ENCODE data around the gene DGKG.

Gene DGKG

GRCh38 chr3:186366206-186366605, 4.2 kb upstream of the DGKG start:
- FAIRE-seq = no peak

DNA sequence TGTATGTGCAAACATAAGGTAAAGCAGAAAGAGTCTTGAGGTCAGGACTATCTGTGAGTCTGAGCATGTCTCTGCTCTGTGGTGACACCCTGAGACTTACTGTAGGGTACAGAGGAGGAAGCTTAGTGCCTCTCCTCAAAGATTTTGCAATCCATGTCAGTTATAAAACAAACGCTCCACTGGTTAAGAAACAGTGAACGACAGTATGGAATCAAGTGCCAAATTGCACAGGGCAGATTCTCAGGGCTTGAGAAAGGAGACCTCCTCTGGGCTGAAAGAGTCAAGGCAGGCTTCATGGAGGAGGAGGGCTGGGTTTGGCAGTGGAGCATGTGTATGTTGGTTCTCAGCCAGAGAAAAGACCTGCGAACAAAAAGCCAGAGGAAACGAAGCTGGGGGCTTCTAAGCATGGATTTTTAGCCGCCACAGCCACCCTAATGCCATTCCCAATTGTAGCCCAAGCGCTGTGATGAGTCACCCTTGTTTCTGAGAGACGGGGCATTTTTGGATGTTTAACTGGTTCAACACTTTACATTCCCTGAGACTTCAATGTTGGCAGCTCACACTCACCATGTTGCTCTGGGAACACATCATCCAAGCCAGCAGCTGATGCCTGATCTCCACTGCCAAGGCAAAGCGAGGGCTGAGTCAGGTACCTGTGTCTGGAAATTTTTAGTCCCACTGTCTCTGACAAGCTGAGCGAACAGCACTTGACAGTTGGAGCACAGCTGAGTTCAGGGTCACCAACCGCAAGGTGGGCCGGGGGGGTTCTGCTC, 3.4 kb upstream of the DGKG start:
- no peak for FAIRE-seq

DNA sequence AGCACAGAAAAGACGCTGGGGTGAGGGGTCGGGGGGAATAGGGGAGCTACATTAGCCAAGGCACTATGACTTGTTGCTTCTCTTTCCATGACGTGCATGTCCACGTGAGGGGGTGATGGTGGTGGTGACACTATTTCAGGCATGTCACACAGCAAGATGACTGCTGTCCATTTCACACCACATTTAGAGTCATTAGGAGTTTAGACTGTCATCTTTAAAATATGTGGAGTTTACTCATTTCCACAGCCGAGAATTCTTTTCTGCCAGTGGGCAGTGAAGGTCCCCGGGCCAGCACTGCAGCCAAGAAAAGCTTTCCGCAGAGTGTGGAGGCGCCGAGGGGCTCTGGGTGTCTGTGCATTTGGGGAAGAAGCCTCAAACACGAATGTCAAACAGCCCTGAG, 954 bp upstream of the DGKG start:
- FAIRE-seq = no peak

DNA sequence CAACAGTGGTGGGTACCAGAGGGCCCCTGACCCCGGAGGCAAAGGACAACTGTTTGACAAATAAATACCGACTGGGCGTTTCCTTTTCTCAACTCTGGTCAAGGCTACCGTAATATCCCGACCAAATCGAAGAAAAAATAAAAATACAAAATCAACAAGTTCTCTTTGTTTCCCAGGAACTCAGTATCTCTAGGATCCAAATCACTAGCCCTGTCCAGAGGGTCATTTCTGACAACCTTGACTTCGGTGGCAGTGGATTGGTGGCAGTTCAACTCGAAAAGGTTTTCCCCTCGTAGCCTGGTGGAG, 456 bp upstream of the DGKG start:
- no peak for FAIRE-seq

GRCh38 chr3:186361246-186361761, 730 bp downstream of the DGKG start:
- no peak for FAIRE-seq

- FAIRE-seq = no peak
Observed at GRCh38 chr3:186360779-186361178, 1.3 kb downstream of the DGKG start.

GRCh38 chr3:186359078-186359477, 3.0 kb downstream of the DGKG start:
- FAIRE-seq = no peak

- no peak for FAIRE-seq
Observed at GRCh38 chr3:186356152-186356551, 5.9 kb downstream of the DGKG start.

GRCh38 chr3:186354100-186354499, 7.9 kb downstream of the DGKG start:
- FAIRE-seq = no peak

DNA sequence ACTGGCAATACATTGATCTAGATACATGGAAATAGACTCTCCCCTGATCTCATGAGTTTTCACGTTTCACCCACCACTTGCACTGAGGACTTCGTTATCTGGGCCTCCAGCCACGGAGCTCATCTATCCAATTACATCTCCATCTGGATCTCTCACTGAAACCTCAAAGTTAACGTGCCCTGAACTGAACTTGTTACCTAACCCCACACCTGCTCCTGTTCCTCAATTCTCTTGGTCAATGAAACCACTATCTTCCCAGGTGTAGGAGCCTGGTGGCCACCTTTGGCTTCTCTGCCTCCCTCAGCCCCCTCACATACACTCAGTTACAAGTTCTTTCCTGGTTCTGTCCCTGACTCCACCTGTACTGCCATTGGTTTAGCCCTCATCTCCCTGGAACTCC, 9.7 kb downstream of the DGKG start:
- FAIRE-seq = no peak

DNA sequence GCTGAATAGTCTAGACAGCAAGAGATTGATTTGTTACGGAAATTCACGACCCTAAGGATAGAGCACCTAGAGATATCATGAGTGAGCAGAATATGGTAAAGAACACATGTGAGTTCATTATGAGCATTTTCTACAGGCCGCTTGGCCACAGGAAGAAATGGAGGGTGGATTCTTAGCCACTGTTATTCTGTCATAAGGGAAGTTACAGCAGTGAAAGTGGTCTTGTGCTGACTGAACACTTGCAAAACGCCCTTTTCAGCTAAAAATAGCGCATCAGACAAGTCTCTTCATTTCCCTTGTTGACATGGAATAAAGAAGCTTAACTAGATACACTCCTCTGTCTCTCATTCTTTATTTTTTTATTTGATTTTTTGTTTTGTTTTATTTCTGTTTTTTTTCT, 19.8 kb downstream of the DGKG start:
- FAIRE-seq = no peak

DNA sequence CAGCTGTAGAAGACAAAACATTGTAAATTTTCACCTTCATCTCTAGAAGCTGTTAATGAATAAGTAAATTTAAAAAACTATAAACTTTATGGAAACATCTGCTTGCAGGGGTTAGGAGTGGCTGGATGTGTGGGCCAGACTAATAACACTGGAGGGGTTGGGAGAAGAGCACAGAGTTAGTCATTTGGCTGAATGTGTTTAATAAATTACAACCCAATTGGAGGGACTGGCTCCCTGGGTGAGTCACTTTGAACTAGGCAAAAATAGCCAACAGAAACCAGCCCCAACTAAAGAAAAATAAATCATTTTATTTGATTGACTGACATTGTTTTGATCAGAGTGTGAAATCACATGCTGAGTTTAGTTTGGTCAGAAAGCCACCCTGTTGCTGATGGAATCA, 21.8 kb downstream of the DGKG start:
- FAIRE-seq = no peak

DNA sequence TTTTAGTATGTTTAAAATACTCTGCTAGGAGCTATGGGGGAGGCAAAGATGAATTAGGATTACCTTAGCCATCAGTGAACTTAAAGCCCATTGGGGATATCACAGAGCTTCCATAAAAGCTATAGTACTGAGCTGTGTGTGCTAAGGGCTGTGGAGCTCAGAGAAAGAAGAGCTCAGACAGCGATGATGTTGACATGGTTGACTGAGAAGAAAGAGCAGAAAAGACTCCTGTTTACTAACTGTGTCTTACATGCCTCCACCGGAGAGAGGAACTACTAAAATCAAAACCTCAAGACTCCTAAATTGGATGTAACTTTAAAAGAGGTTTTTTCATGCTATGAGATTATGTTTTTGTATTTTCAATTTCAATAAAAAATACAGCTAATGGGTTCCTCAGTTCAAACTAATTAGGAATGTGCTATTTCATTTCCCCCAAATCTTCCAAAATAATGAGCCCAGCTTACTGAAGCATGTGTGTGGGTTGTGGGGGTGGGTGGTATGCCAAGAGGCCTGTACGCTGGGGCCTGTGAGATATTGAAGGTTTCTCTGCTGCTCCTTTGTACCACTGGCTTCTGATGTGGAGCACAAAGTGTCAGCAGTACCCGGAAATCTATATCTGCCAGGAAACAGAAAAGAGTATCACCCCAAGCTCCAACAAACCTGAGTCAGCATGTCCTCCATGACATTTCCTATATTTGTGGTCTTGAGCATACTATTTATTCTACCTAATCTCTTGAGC, 22.7 kb downstream of the DGKG start:
- FAIRE-seq = no peak

DNA sequence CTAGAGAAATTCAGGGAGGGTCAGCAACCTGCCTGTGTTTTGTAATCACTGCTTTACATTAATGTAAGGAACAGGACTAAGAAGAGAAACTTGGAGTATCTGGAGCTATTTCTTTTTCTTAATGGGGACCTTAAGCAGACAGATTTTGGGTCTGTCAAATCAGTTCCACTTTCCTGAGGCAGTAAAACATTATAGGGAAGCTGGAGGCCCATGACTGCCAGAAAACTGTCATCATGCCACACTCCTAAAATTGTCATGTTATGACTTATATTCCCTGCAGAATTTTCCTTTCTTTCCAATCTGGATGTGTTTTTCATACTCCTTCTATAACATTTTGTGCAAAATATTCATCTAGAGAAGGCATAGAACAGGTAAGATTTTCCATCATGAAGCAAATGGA, 28.8 kb downstream of the DGKG start:
- FAIRE-seq = no peak

DNA sequence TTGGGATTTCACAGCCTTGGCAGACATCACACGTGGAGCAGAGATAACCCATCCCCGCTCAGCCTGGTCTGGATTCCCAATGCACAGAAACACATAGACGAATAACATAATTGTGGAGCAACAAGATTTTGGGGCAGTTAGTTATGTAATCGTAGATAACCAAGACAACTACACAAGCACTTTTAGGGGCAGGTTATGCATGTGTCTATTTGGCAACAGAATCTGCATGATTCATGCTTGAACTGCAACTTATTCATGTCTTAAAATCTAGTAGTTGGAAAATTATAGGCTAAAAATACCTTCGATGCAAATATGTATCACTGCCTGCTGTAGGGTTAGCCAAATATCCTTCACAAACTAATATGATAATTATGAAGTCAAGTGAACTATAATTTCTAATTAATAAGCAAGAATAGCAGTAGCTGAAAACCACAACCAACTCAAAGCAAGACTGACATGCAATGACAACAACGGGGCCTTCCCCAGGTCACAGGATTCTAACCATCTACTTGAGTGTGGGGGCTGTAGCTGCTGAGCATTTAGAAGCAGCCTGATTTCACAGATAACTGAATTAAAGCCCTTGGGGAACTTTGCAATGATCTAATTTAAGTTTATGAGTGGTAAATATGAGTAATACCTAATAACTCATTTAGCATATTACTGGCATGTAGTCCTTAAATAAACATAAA, 31.1 kb downstream of the DGKG start:
- FAIRE-seq = no peak

- no peak for FAIRE-seq
Observed at GRCh38 chr3:186329589-186329988, 32.4 kb downstream of the DGKG start.

- no peak for FAIRE-seq
Observed at GRCh38 chr3:186327912-186328487, 34.0 kb downstream of the DGKG start.

DNA sequence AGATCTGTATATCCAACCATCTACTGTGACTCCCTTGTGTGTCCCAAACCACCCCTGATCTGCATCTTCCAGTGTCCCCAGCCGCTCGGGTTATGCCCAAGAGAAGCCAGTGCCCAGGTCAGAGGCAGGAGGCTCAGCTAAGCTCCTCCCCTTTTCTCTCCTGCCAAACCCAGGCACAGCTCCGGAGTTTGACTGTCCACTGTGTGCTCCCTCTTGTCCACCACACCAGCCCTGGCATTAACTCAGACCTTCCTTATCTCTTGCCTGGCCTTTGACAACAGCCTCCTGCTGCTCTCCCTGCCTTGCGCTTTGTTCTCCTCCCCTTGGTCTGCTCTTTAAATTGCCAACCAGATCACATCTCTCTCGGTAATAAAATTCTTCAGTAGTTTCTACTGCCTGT, 39.3 kb downstream of the DGKG start:
- FAIRE-seq = no peak

- FAIRE-seq = no peak
Observed at GRCh38 chr3:186321746-186322145, 40.3 kb downstream of the DGKG start.

- FAIRE-seq = no peak
Observed at GRCh38 chr3:186320862-186321568, 41.0 kb downstream of the DGKG start.

DNA sequence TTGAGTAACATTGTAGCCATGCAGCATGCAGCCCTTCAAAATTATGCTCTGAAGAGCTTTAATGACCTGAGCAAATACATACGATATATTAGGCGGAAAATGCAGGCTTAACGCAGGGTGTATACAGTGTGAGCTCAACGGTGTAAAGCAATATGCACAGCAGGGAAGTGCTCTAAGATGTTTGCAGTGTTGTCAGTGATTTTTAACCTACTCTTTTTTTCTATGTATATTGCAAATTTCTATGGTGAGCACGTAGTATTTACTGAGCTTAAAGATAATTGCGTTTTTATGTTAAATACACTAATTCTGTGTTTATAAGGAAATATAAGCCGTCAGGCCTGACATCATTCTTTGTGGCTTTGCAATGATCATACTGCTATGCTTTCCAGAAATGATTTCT, 42.1 kb downstream of the DGKG start:
- no peak for FAIRE-seq

DNA sequence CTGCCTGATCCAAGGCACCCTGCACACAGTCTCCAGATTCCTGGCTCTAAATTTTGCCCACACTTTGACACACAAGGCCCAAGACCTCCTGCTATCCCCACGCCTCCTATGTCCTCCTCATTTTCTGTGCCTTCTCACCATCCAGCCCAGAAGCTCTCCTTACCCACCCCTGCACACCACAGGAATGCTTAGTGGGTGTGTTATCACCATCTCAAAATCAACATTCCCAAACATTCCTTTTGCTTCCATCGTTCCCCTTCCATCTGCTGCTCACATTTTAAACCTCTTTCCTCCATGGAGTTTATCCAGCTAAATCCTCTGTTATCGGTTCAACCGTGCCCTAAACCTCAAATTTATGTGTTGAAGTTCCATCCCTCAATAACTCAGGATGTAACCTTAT, 43.9 kb downstream of the DGKG start:
- no peak for FAIRE-seq

DNA sequence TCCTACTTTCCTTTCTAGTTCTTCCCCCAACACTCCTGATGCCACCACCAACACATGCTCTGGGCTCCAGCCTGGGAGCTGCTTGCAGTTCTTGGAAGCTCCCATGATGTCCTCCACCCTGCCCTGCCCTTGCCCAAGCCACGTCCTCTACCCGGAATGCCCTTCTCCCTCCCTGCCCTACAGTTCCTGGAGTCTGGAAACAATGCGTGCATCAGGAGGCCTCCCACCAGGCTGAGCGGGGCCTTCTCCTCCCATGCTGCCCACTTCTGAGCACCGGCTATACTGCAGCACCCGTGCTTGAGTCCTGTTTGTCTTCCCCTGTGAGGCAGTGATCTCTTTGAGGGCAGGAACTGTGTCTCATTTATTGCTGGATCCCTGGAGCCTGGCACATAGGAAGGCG, 44.6 kb downstream of the DGKG start:
- no peak for FAIRE-seq

Measured in islet of Langerhans (tissue), 1 donor.